NB4 (cell line): ENCODE measurements around the gene CPN2.

Experiments
- DNase-seq: peaks from one replicate; pipeline ENCODE4 v3.0.0; 2010; ENCODE audit warnings: low read depth
- H3K4me3 ChIP-seq: one replicate; pipeline ENCODE4 v1.5.1; 2011; ENCODE audit warnings: mild to moderate bottlenecking, low read depth, low read length, moderate library complexity
- CTCF ChIP-seq: IDR thresholded peaks from one replicate; pipeline ENCODE4 v1.5.1; 2012; ENCODE audit warnings: low read depth, low read length
- MYC ChIP-seq: IDR thresholded peaks from 2 replicates; pipeline ENCODE4 v1.6.1; 2011; ENCODE audit warnings: low read depth, low read length
- POLR2A ChIP-seq: IDR thresholded peaks from 2 replicates; pipeline ENCODE4 v1.6.1; 2011; ENCODE audit warnings: mild to moderate bottlenecking; ENCODE audit not compliant: insufficient read length; ENCODE audit errors: extremely low read depth
- TF ChIP-seq, protein P1 (sequence below): IDR thresholded peaks from 2 replicates; pipeline ENCODE4 v1.6.1; 2011; ENCODE audit warnings: low read depth, low read length

Gene CPN2

GRCh38 chr3:194307849-194308248 lies 43.3 kb downstream of the CPN2 start:
- H3K4me3 ChIP-seq, result no peak overlapping the region
- TF ChIP-seq MYC, result no peak
- TF ChIP-seq, protein P1, sequence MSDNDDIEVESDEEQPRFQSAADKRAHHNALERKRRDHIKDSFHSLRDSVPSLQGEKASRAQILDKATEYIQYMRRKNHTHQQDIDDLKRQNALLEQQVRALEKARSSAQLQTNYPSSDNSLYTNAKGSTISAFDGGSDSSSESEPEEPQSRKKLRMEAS, result no peak

DNA sequence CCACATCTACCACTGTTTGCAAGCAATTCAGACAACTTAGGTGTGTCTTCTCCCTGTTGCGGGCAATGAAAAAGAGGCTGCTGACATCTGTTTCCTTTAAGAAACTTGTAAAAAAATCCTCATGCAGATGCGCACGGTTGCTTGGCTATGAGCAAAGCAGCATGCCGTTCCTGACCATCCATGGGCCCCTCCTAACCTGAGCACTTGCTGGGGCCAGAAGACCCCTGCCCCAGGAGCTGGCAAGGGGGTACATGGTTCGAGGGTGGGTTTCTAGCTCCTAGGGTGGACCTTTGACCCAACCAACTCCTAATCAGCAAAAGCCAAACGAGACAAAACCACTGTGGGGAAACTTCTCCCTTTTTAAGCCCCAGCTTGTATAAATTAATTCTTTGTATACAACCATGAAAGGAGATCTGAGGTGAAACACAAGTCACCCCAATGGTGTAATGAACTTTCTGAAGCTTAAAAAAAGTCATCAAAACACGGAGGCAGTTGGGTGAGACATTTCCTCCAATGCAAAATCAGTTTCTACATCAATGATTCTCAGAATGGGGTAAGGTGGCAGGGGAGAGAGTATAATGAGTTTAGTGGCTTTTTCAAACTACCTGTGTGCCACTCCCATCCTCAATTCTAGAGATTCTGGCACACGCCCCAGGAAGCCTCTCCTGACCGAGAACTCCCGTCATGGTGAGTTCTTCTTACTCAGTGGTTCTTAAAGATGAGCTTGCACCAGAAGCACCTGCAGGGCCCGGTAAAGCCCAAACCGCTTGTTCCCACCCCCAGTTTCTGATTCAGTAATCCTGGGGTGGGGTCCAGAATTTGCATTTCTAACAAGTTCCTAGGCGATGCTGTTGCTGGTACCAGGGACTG lies 44.1 kb downstream of the CPN2 start:
- peak; percentile 77 for DNase-seq
- H3K4me3 ChIP-seq, result peak overlapping the region; percentile 3
- TF ChIP-seq CTCF (no peak), MYC (no peak), POLR2A (no peak)
- TF ChIP-seq, protein P1, result no peak

More at GRCh38 chr3:194307849-194308248, 43.3 kb downstream of the CPN2 start:
- DNase-seq, result no peak

GRCh38 chr3:194306109-194306686 lies 44.9 kb downstream of the CPN2 start:
- peak; percentile 80 for TF ChIP-seq MYC
- TF ChIP-seq, protein P1, result peak; percentile 66
- no peak for TF ChIP-seq POLR2A
- peak; percentile 95 for DNase-seq
- no peak overlapping the region for H3K4me3 ChIP-seq

DNA sequence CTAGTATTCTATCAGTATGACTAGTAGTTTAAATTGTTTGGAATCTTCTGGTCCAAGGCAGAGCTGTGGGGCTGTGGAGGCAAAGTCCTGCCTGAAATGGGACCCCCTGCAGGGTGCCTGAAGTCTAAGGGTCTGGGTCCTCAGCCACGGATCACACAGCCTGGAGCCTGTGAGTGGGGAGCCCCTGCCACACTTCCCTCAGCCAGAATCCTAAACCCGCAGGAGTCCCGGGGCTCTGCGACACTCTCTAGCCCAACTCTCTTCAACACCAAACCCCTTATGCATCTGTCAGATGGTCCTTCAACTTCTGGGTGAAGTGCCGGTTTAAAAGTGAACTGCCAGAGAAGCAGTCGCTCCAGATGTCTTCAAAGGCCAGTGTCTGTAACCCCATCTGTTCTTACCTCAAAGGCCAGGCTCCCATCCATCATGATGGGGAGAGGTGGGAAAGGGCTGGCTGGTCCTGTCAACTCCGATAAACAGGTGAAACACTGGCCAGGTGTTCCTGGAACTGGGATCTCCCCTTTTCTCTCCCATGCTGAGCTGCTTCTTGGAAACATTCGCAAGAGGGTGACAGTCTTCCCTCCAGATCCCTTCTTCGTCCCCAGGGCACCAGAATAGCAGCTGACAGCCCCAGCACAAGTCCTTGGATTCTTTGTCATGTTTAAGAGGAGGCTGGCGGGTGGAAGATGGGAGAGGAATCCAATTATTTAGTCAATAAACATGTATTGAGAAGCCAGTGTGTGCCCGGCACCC lies 45.6 kb downstream of the CPN2 start:
- H3K4me3 ChIP-seq, result no peak overlapping the region
- no peak for TF ChIP-seq POLR2A
- no peak for TF ChIP-seq MYC
- TF ChIP-seq, protein P1, result no peak
- TF ChIP-seq CTCF, result no peak
- no peak for DNase-seq

GRCh38 chr3:194304186-194304917 lies 46.8 kb downstream of the CPN2 start:
- H3K4me3 ChIP-seq, result no peak overlapping the region
- TF ChIP-seq CTCF (no peak), POLR2A (no peak), MYC (no peak)
- TF ChIP-seq, protein P1, result no peak
- peak; percentile 75 for DNase-seq

- DNase-seq, result no peak
- no peak overlapping the region for H3K4me3 ChIP-seq
- TF ChIP-seq POLR2A (no peak), MYC (no peak), CTCF (no peak)
- TF ChIP-seq, protein P1, result no peak
These were observed 47.4 kb downstream of the CPN2 start for GRCh38 chr3:194303749-194304148.
